Hepatic stellate cell (primary cell): ENCODE measurements around the gene TTC34.
A peak's percentile ranks its signal among the peaks of the same experiment; 100 is the strongest.

Experiments
- DNase-seq: peaks from one replicate; pipeline ENCODE4 v3.0.0; 2011; ENCODE audit warnings: low spot score

TTC34 gene

GRCh38 chr1:2590233-2591141 is 211.0 kb downstream of the TTC34 start:
- DNase-seq: no peak

GRCh38 chr1:2589431-2590232 is 211.9 kb downstream of the TTC34 start:
- no peak for DNase-seq

- DNase-seq: no peak
Measured at GRCh38 chr1:2588661-2589430, 212.6 kb downstream of the TTC34 start.

- no peak for DNase-seq
Measured at GRCh38 chr1:2587860-2588571, 213.5 kb downstream of the TTC34 start.

- DNase-seq: peak; percentile 61
Measured at GRCh38 chr1:2587071-2587859, 214.2 kb downstream of the TTC34 start.

- peak; percentile 100 for DNase-seq
Measured at GRCh38 chr1:2586154-2587070, 215.1 kb downstream of the TTC34 start, which contains the start of gene PRXL2B. Gene PRXL2B, plus strand, starts transcription at chr1:2586777. Its CDS starts 109 bp downstream, at chr1:2586886.
